ENCODE data around the gene TMPRSS2. TPM values are rescaled to one million over a fixed set of nuclear protein-coding genes. Genes with fewer than 3 reads are reported as not detected.

The TMPRSS2 gene
- total and polyA plus RNA-seq, 4 donors, result 0.41 to 0.89 (median 0.67) TPM

GRCh38 chr21:41511858-41512257 is 3.9 kb upstream of the TMPRSS2 start:
- peaks cover 2% of the 10 kb centered on the region for H3K9me3 ChIP-seq (ENCODE audit: control insufficient read depth, insufficient read depth, low read length)
- DNase-seq (ENCODE audit: low read depth in 4 of 6, low spot score in 6 of 6), result no peak
- no peak overlapping the region for H3K4me3 ChIP-seq (ENCODE audit: low read depth, low read length)
- WGBS (ENCODE audit: insufficient coverage), result 48% methylated on average over 3 of the region's 7 CpGs
- H3K27ac ChIP-seq (ENCODE audit: low read depth, low read length), result no peak overlapping the region
- H3K36me3 ChIP-seq (ENCODE audit: control insufficient read depth, insufficient read depth, low read length), result no peaks in the 10 kb centered on the region
- peaks cover 32% of the 10 kb centered on the region for H3K27me3 ChIP-seq (ENCODE audit: control insufficient read depth, insufficient read depth, low read length)
- peaks cover 14% of the 10 kb centered on the region for H3K4me1 ChIP-seq (ENCODE audit: control insufficient read depth, insufficient read depth, low read length)

- Histone ChIP-seq H3K9me3 (ENCODE audit: control insufficient read depth, insufficient read depth, low read length) (peaks cover 2% of the 10 kb centered on the region), H3K27me3 (ENCODE audit: control insufficient read depth, insufficient read depth, low read length) (peaks cover 45% of the 10 kb centered on the region), H3K4me3 (ENCODE audit: low read depth, low read length) (no peak overlapping the region), H3K27ac (ENCODE audit: low read depth, low read length) (no peak overlapping the region), H3K36me3 (ENCODE audit: control insufficient read depth, insufficient read depth, low read length) (no peaks in the 10 kb centered on the region), H3K4me1 (ENCODE audit: control insufficient read depth, insufficient read depth, low read length) (peaks cover 16% of the 10 kb centered on the region)
- WGBS (ENCODE audit: insufficient coverage), result 89% methylated on average over 2 of the region's 2 CpGs
- no peak for DNase-seq (ENCODE audit: low read depth in 4 of 6, low spot score in 6 of 6)
Observed at GRCh38 chr21:41510500-41510899, 2.5 kb upstream of the TMPRSS2 start.

GRCh38 chr21:41509733-41510132 is 1.8 kb upstream of the TMPRSS2 start:
- no peaks in the 10 kb centered on the region for H3K36me3 ChIP-seq (ENCODE audit: control insufficient read depth, insufficient read depth, low read length)
- no peak overlapping the region for H3K27ac ChIP-seq (ENCODE audit: low read depth, low read length)
- no peaks in the 10 kb centered on the region for H3K9me3 ChIP-seq (ENCODE audit: control insufficient read depth, insufficient read depth, low read length)
- H3K27me3 ChIP-seq (ENCODE audit: control insufficient read depth, insufficient read depth, low read length), result peaks cover 53% of the 10 kb centered on the region
- DNase-seq (ENCODE audit: low read depth in 4 of 6, low spot score in 6 of 6), result no peak
- WGBS (ENCODE audit: insufficient coverage), result 78% methylated on average over 2 of the region's 3 CpGs
- no peak overlapping the region for H3K4me3 ChIP-seq (ENCODE audit: low read depth, low read length)
- peaks cover 16% of the 10 kb centered on the region for H3K4me1 ChIP-seq (ENCODE audit: control insufficient read depth, insufficient read depth, low read length)

- Histone ChIP-seq H3K9me3 (ENCODE audit: control insufficient read depth, insufficient read depth, low read length) (no peaks in the 10 kb centered on the region), H3K4me3 (ENCODE audit: low read depth, low read length) (no peak overlapping the region), H3K27ac (ENCODE audit: low read depth, low read length) (no peak overlapping the region), H3K36me3 (ENCODE audit: control insufficient read depth, insufficient read depth, low read length) (no peaks in the 10 kb centered on the region), H3K27me3 (ENCODE audit: control insufficient read depth, insufficient read depth, low read length) (peaks cover 55% of the 10 kb centered on the region), H3K4me1 (ENCODE audit: control insufficient read depth, insufficient read depth, low read length) (peaks cover 16% of the 10 kb centered on the region)
- no peak for DNase-seq (ENCODE audit: low read depth in 4 of 6, low spot score in 6 of 6)
- WGBS (ENCODE audit: insufficient coverage), result 56% methylated on average over 5 of the region's 7 CpGs
Observed at GRCh38 chr21:41509145-41509496, 1.2 kb upstream of the TMPRSS2 start.

- Histone ChIP-seq H3K27me3 (ENCODE audit: control insufficient read depth, insufficient read depth, low read length) (peaks cover 55% of the 10 kb centered on the region), H3K4me1 (ENCODE audit: control insufficient read depth, insufficient read depth, low read length) (peaks cover 16% of the 10 kb centered on the region)
Observed at GRCh38 chr21:41508415-41509144, 622 bp upstream of the TMPRSS2 start.

GRCh38 chr21:41506611-41507520 is 1.1 kb downstream of the TMPRSS2 start:
- DNase-seq (ENCODE audit: low read depth in 4 of 6, low spot score in 6 of 6), result no peak
- Histone ChIP-seq H3K4me3 (ENCODE audit: low read depth, low read length) (peak overlapping the region; percentile 5), H3K36me3 (ENCODE audit: control insufficient read depth, insufficient read depth, low read length) (no peaks in the 10 kb centered on the region), H3K27me3 (ENCODE audit: control insufficient read depth, insufficient read depth, low read length) (peaks cover 55% of the 10 kb centered on the region), H3K4me1 (ENCODE audit: control insufficient read depth, insufficient read depth, low read length) (peaks cover 16% of the 10 kb centered on the region), H3K27ac (ENCODE audit: low read depth, low read length) (no peak overlapping the region), H3K9me3 (ENCODE audit: control insufficient read depth, insufficient read depth, low read length) (no peaks in the 10 kb centered on the region)
- WGBS (ENCODE audit: insufficient coverage), result 3% methylated on average over 64 of the region's 64 CpGs

More at GRCh38 chr21:41508415-41509144, 622 bp upstream of the TMPRSS2 start:
- DNase-seq (ENCODE audit: low read depth in 4 of 6, low spot score in 6 of 6), result no peak
- no peak overlapping the region for H3K27ac ChIP-seq (ENCODE audit: low read depth, low read length)
- no peaks in the 10 kb centered on the region for H3K9me3 ChIP-seq (ENCODE audit: control insufficient read depth, insufficient read depth, low read length)
- no peaks in the 10 kb centered on the region for H3K36me3 ChIP-seq (ENCODE audit: control insufficient read depth, insufficient read depth, low read length)
- no peak overlapping the region for H3K4me3 ChIP-seq (ENCODE audit: low read depth, low read length)
- WGBS (ENCODE audit: insufficient coverage), result 11% methylated on average over 27 of the region's 28 CpGs

GRCh38 chr21:41506005-41506594 is 1.9 kb downstream of the TMPRSS2 start:
- Histone ChIP-seq H3K27ac (ENCODE audit: low read depth, low read length) (no peak overlapping the region), H3K9me3 (ENCODE audit: control insufficient read depth, insufficient read depth, low read length) (no peaks in the 10 kb centered on the region), H3K27me3 (ENCODE audit: control insufficient read depth, insufficient read depth, low read length) (peaks cover 55% of the 10 kb centered on the region), H3K4me3 (ENCODE audit: low read depth, low read length) (no peak overlapping the region), H3K36me3 (ENCODE audit: control insufficient read depth, insufficient read depth, low read length) (no peaks in the 10 kb centered on the region), H3K4me1 (ENCODE audit: control insufficient read depth, insufficient read depth, low read length) (peaks cover 16% of the 10 kb centered on the region)
- DNase-seq (ENCODE audit: low read depth in 4 of 6, low spot score in 6 of 6), result no peak
- WGBS (ENCODE audit: insufficient coverage), result 71% methylated on average over 6 of the region's 7 CpGs

- Histone ChIP-seq H3K9me3 (ENCODE audit: control insufficient read depth, insufficient read depth, low read length) (no peaks in the 10 kb centered on the region), H3K27me3 (ENCODE audit: control insufficient read depth, insufficient read depth, low read length) (peaks cover 41% of the 10 kb centered on the region), H3K4me1 (ENCODE audit: control insufficient read depth, insufficient read depth, low read length) (peaks cover 16% of the 10 kb centered on the region), H3K27ac (ENCODE audit: low read depth, low read length) (no peak overlapping the region), H3K4me3 (ENCODE audit: low read depth, low read length) (no peak overlapping the region), H3K36me3 (ENCODE audit: control insufficient read depth, insufficient read depth, low read length) (no peaks in the 10 kb centered on the region)
- WGBS (ENCODE audit: insufficient coverage), result 66% methylated on average over 5 of the region's 5 CpGs
- no peak for DNase-seq (ENCODE audit: low read depth in 4 of 6, low spot score in 6 of 6)
Observed at GRCh38 chr21:41504030-41504429, 3.9 kb downstream of the TMPRSS2 start.

GRCh38 chr21:41503331-41503730 is 4.6 kb downstream of the TMPRSS2 start:
- no CpG with 5 or more reads among the region's 4 CpGs for WGBS (ENCODE audit: insufficient coverage)
- peaks cover 34% of the 10 kb centered on the region for H3K27me3 ChIP-seq (ENCODE audit: control insufficient read depth, insufficient read depth, low read length)
- no peak for DNase-seq (ENCODE audit: low read depth in 4 of 6, low spot score in 6 of 6)
- no peak overlapping the region for H3K4me3 ChIP-seq (ENCODE audit: low read depth, low read length)
- no peak overlapping the region for H3K27ac ChIP-seq (ENCODE audit: low read depth, low read length)
- no peaks in the 10 kb centered on the region for H3K9me3 ChIP-seq (ENCODE audit: control insufficient read depth, insufficient read depth, low read length)
- H3K36me3 ChIP-seq (ENCODE audit: control insufficient read depth, insufficient read depth, low read length), result no peaks in the 10 kb centered on the region
- peaks cover 14% of the 10 kb centered on the region for H3K4me1 ChIP-seq (ENCODE audit: control insufficient read depth, insufficient read depth, low read length)

All from spinal cord (tissue), 10 donors.